HCT116 (cell line): Measurements from ENCODE around the gene TK2. TPM values are rescaled to one million over a fixed set of nuclear protein-coding genes. Genes with fewer than 3 reads are reported as not detected.

Source experiments
- ATAC-seq: fragments of 200-7000 bp; cut with Tn5 transposase; 2 replicates; pipeline ENCODE4 v1.9.1; 2020; ENCODE audit warnings: mild to moderate bottlenecking, moderate library complexity
- BruUV-seq: library from RNA; stranded (reverse); fragments of 400-500 nt; replicated peaks from 2 replicates; lab custom pipeline; 2021; lab: Mats Ljungman, UMichigan
- CTCF ChIA-PET: fragments of 300-600 bp; sonication (Branson Sonifier 250); formaldehyde crosslinking; loops from one replicate; lab custom pipeline; 2021; ENCODE audit warnings: antibody characterized with exemption; lab: Charles Lee
- POLR2A ChIA-PET: fragments of 300-600, 350-600 bp; sonication (Branson Sonifier 250); formaldehyde crosslinking; loops from one replicate; lab custom pipeline; 2021; ENCODE audit warnings: antibody characterized with exemption; lab: Charles Lee
- RAD21 ChIA-PET, 2 experiments: fragments of 300-600 bp; sonication (Branson Sonifier 250); formaldehyde crosslinking; loops; one replicate each; lab custom pipeline; 2023; ENCODE audit warnings: low total read pairs in 2 of 2; ENCODE audit not compliant: uncharacterized antibody in 2 of 2, unreplicated experiment in 2 of 2, low non-redundant PET in 1 of 2; lab: Charles Lee
- DNase-seq: peaks from one replicate; pipeline ENCODE4 v3.0.0-alpha.2; 2010; ENCODE audit warnings: low read depth, low spot score
- H2AFZ ChIP-seq: fragments of 200-600 bp; shearing (Covaris generic), sonication (generic); 2 replicates; pipeline ENCODE4 v1.6.1; 2017; ENCODE audit warnings: low read depth, mixed run types, mixed read lengths, antibody characterized with exemption, low read length; ENCODE audit not compliant: poor library complexity, severe bottlenecking
- H3K27ac ChIP-seq: 2 replicates; pipeline ENCODE4 v1.5.1; 2012; ENCODE audit warnings: low read depth, low read length
- H3K27me3 ChIP-seq: fragments of 200-600 bp; sonication (generic); 2 replicates; pipeline ENCODE4 v1.6.1; 2016; ENCODE audit warnings: mixed run types, low read length, mixed read lengths; ENCODE audit not compliant: insufficient read depth
- H3K36me3 ChIP-seq, 2 experiments: fragments of 200-500 bp in 1 of 2; fragments of 200-600 bp in 1 of 2; sonication (Bioruptor generic) in 1 of 2; sonication (generic) in 1 of 2; 2 replicates each; pipeline versions ENCODE4 v1.5.1 to v1.6.1; 2014 to 2016; ENCODE audit warnings: low read length in 2 of 2, inconsistent platforms in 1 of 2, mixed read lengths in 1 of 2, mixed run types in 1 of 2; ENCODE audit not compliant: insufficient read depth in 2 of 2, control insufficient read depth in 1 of 2
- H3K4me1 ChIP-seq, 2 experiments: fragments of 200-600 bp in 1 of 2; sonication (generic) in 1 of 2; 2 replicates each; pipeline versions ENCODE4 v1.5.1 to v1.6.1; 2012 to 2017; ENCODE audit warnings: low read length in 2 of 2, inconsistent platforms in 1 of 2, mild to moderate bottlenecking in 1 of 2, mixed read lengths in 1 of 2, mixed run types in 1 of 2, moderate library complexity in 1 of 2; ENCODE audit not compliant: insufficient read depth in 2 of 2, control insufficient read depth in 1 of 2
- H3K4me2 ChIP-seq: fragments of 200-600 bp; sonication (generic); 2 replicates; pipeline ENCODE4 v1.6.1; 2017; ENCODE audit warnings: mixed run types, low read length, mixed read lengths
- H3K4me3 ChIP-seq, 2 experiments: fragments of 200-600 bp in 1 of 2; sonication (generic) in 1 of 2; replicated peaks in 1 of 2; 2 replicates each; pipeline ENCODE4 v1.5.1; 2011 to 2016; ENCODE audit warnings: low read length in 2 of 2, control low read depth in 1 of 2, low read depth in 1 of 2, mild to moderate bottlenecking in 1 of 2, mixed read lengths in 1 of 2, mixed run types in 1 of 2
- H3K79me2 ChIP-seq: fragments of 200-600 bp; sonication (generic); 2 replicates; pipeline ENCODE4 v1.6.1; 2017; ENCODE audit warnings: mild to moderate bottlenecking, mixed run types, low read length, moderate library complexity, mixed read lengths; ENCODE audit not compliant: insufficient read depth
- H3K9ac ChIP-seq: fragments of 200-600 bp; sonication (generic); 2 replicates; pipeline ENCODE4 v1.6.1; 2016; ENCODE audit warnings: low read length, mixed read lengths
- H3K9me2 ChIP-seq: fragments of 200-600 bp; sonication (generic), shearing (Covaris generic); 2 replicates; pipeline ENCODE4 v1.6.1; 2017; ENCODE audit warnings: mixed run types, mild to moderate bottlenecking, moderate library complexity; ENCODE audit not compliant: insufficient read depth
- H3K9me3 ChIP-seq, 2 experiments: fragments of 200-500 bp in 1 of 2; fragments of 200-600 bp in 1 of 2; sonication (Bioruptor generic) in 1 of 2; sonication (generic) in 1 of 2; 2 replicates each; pipeline ENCODE4 v1.6.1; 2014 to 2017; ENCODE audit warnings: low read length in 2 of 2, mixed read lengths in 2 of 2, inconsistent platforms in 1 of 2, low read depth in 1 of 2, mild to moderate bottlenecking in 1 of 2, mixed run types in 1 of 2, moderate library complexity in 1 of 2; ENCODE audit not compliant: control insufficient read depth in 1 of 2, insufficient read depth in 1 of 2
- H4K20me1 ChIP-seq: fragments of 200-600 bp; sonication (generic), shearing (Covaris generic); 2 replicates; pipeline ENCODE4 v1.6.1; 2017; ENCODE audit warnings: mixed run types, mild to moderate bottlenecking, moderate library complexity; ENCODE audit not compliant: insufficient read depth
- CBX3 ChIP-seq: IDR thresholded peaks from 2 replicates; pipeline ENCODE4 v1.6.1; 2012; ENCODE audit warnings: low read depth
- CEBPB ChIP-seq: IDR thresholded peaks from 2 replicates; pipeline ENCODE4 v1.6.1; 2012; ENCODE audit warnings: low read depth
- CTCF ChIP-seq, 3 experiments: fragments of 200-600 bp in 1 of 3; sonication (generic) in 1 of 3; IDR thresholded peaks in 2 of 3; conservative IDR thresholded peaks in 1 of 3; 2 replicates each; pipeline ENCODE4 v1.5.1; 2012 to 2017; ENCODE audit warnings: low read depth in 2 of 3, low read length in 2 of 3, antibody characterized with exemption in 1 of 3, borderline replicate concordance in 1 of 3, control low read depth in 1 of 3, mild to moderate bottlenecking in 1 of 3, mixed read lengths in 1 of 3, mixed run types in 1 of 3, moderate library complexity in 1 of 3; ENCODE audit not compliant: insufficient read depth in 1 of 3
- ELF1 ChIP-seq: IDR thresholded peaks from 2 replicates; pipeline ENCODE4 v1.6.1; 2012; ENCODE audit warnings: low read depth, borderline replicate concordance
- JUND ChIP-seq: IDR thresholded peaks from 2 replicates; pipeline ENCODE4 v1.6.1; 2012
- POLR2AphosphoS5 ChIP-seq: IDR thresholded peaks from 2 replicates; pipeline ENCODE4 v1.6.1; 2011; ENCODE audit warnings: mild to moderate bottlenecking, low read depth, low read length, moderate library complexity
- SIN3A ChIP-seq: IDR thresholded peaks from 2 replicates; pipeline ENCODE4 v1.6.1; 2012; ENCODE audit warnings: low read depth
- SP1 ChIP-seq: IDR thresholded peaks from 2 replicates; pipeline ENCODE4 v1.6.1; 2012; ENCODE audit warnings: low read depth
- ZBTB33 ChIP-seq: IDR thresholded peaks from 2 replicates; pipeline ENCODE4 v1.6.1; 2011; ENCODE audit warnings: mild to moderate bottlenecking, low read length, moderate library complexity; ENCODE audit not compliant: insufficient replicate concordance; ENCODE audit errors: extremely low read depth
- intact Hi-C: fragments of 100-400 bp; cut with micrococcal nuclease; formaldehyde crosslinking; loops from 2 replicates; pipeline ENCODE4 v1.10.0; 2022
- total RNA-seq: library from RNA; stranded (reverse); gene quantifications from one replicate; pipeline ENCODE4 v1.2.1, GENCODE V29; 2021; ENCODE audit not compliant: unreplicated experiment

The TK2 gene
- total RNA-seq, 1 experiment from 2014 or later, result 15.4 TPM

- TF ChIP-seq CTCF (IDR thresholded peaks at IDR 0.05 in 2 of 3, conservative IDR thresholded peaks at IDR 0.05 in 1 of 3; ENCODE audit: borderline replicate concordance in 1 of 3, insufficient read depth in 1 of 3, low read depth in 2 of 3, low read length in 2 of 3) (no peak), SIN3A (no peak), SP1 (no peak), ZBTB33 (no peak), JUND (no peak), CBX3 (no peak), CEBPB (no peak), POLR2AphosphoS5 (no peak)
- TF ChIP-seq, all 23 proteins: peak for 0
These were observed 75.1 kb downstream of the TK2 start (continued) for GRCh38 chr16:66474750-66475199.

GRCh38 chr16:66473654-66474519 is 76.0 kb downstream of the TK2 start:
- Histone ChIP-seq H3K36me3 (no peaks in the 10 kb centered on the region), H3K4me2 (no peak overlapping the region), H3K4me3 (no peak overlapping the region), H3K4me1 (peaks cover 20 to 21% of the 10 kb centered on the region in 2 experiments), H3K27ac (no peak overlapping the region), H3K9ac (no peak overlapping the region), H3K27me3 (no peaks in the 10 kb centered on the region), H3K9me3 (no peaks in the 10 kb centered on the region), H4K20me1 (no peaks in the 10 kb centered on the region), H2AFZ (no peak overlapping the region), H3K79me2 (no peaks in the 10 kb centered on the region), H3K9me2 (no peaks in the 10 kb centered on the region)
- ChIA-PET RAD21 (no interaction called here), POLR2A (no interaction called here), CTCF (interaction anchor here (0.6 kb wide), 1 partner anchor 115 kb away, joined by 3 read pairs; no protein-coding TSS in a partner anchor)
- no TSS peak for BruUV-seq
- no peak for DNase-seq
- TF ChIP-seq ELF1 (no peak), CTCF (IDR thresholded peaks at IDR 0.05 in 2 of 3, conservative IDR thresholded peaks at IDR 0.05 in 1 of 3; ENCODE audit: borderline replicate concordance in 1 of 3, insufficient read depth in 1 of 3, low read depth in 2 of 3, low read length in 2 of 3) (0 out of 6 replicates have a peak, but pooled peaks of 2 of the 3 experiments have one; percentile 5 to 8)
- intact Hi-C loops, result no loop called here
- no peak for ATAC-seq
